Fibroblast of the aortic adventitia (primary cell): ENCODE results near the gene MRGPRG. TPM values are rescaled to one million over a fixed set of nuclear protein-coding genes. Genes with fewer than 3 reads are reported as not detected.

Experiments
- DNase-seq: peaks from one replicate; pipeline ENCODE4 v3.0.0-alpha.2; 2010; ENCODE audit warnings: low read depth
- H3K4me3 ChIP-seq: 2 replicates; pipeline ENCODE4 v1.5.1; 2011; ENCODE audit warnings: low read depth, mild to moderate bottlenecking, control low read depth, low read length, moderate library complexity
- total RNA-seq: library from RNA; depleted of rRNA; stranded (reverse); fragments of >200 nt; gene quantifications from 2 replicates; pipeline ENCODE4 v1.2.3, GENCODE V29; 2012; ENCODE audit warnings: low replicate concordance
- TF ChIP-seq, protein P1 (sequence below): IDR thresholded peaks from 2 replicates; pipeline ENCODE4 v1.5.1; 2011; ENCODE audit warnings: mild to moderate bottlenecking, low read length, control low read depth, inconsistent platforms; ENCODE audit not compliant: insufficient read depth

MRGPRG gene
- total RNA-seq, 1 donor: not detected

GRCh38 chr11:3234846-3235245 lies 16.2 kb upstream of the MRGPRG start:
- no peak overlapping the region for H3K4me3 ChIP-seq
- no peak for DNase-seq
- TF ChIP-seq, protein P1, sequence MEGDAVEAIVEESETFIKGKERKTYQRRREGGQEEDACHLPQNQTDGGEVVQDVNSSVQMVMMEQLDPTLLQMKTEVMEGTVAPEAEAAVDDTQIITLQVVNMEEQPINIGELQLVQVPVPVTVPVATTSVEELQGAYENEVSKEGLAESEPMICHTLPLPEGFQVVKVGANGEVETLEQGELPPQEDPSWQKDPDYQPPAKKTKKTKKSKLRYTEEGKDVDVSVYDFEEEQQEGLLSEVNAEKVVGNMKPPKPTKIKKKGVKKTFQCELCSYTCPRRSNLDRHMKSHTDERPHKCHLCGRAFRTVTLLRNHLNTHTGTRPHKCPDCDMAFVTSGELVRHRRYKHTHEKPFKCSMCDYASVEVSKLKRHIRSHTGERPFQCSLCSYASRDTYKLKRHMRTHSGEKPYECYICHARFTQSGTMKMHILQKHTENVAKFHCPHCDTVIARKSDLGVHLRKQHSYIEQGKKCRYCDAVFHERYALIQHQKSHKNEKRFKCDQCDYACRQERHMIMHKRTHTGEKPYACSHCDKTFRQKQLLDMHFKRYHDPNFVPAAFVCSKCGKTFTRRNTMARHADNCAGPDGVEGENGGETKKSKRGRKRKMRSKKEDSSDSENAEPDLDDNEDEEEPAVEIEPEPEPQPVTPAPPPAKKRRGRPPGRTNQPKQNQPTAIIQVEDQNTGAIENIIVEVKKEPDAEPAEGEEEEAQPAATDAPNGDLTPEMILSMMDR: no peak

- TF ChIP-seq, protein P1: no peak
- DNase-seq: no peak
- no peak overlapping the region for H3K4me3 ChIP-seq
Measured at GRCh38 chr11:3232956-3233355, 14.3 kb upstream of the MRGPRG start.

GRCh38 chr11:3231851-3232744 lies 13.5 kb upstream of the MRGPRG start, which contains the start of gene MRGPRE:
TSS of gene MRGPRE (minus strand) at chr11:3232417. CDS start at chr11:3228799, 3,618 bp downstream.
- H3K4me3 ChIP-seq: no peak within 1 kb of the TSS
- TF ChIP-seq, protein P1: no peak

DNA sequence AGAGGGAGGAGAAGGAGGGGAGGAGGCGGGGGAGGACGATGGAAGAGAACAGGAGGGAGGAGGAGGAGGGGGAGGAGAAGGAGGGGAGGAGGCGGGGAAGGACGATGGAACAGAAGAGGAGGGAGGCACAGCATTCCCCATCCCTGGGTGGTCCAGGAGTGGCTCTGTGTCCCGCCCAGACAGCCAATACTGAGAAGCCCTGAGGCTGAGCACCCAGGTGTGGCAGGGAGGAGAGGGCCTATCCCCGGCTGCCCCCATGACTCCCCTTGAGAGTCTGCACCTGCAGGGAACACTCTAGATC lies 12.9 kb upstream of the MRGPRG start:
- no peak for DNase-seq
- TF ChIP-seq, protein P1: no peak
- H3K4me3 ChIP-seq: no peak overlapping the region

More at GRCh38 chr11:3231851-3232744, 13.5 kb upstream of the MRGPRG start, which contains the start of gene MRGPRE:
- DNase-seq: peak; percentile 18

DNA sequence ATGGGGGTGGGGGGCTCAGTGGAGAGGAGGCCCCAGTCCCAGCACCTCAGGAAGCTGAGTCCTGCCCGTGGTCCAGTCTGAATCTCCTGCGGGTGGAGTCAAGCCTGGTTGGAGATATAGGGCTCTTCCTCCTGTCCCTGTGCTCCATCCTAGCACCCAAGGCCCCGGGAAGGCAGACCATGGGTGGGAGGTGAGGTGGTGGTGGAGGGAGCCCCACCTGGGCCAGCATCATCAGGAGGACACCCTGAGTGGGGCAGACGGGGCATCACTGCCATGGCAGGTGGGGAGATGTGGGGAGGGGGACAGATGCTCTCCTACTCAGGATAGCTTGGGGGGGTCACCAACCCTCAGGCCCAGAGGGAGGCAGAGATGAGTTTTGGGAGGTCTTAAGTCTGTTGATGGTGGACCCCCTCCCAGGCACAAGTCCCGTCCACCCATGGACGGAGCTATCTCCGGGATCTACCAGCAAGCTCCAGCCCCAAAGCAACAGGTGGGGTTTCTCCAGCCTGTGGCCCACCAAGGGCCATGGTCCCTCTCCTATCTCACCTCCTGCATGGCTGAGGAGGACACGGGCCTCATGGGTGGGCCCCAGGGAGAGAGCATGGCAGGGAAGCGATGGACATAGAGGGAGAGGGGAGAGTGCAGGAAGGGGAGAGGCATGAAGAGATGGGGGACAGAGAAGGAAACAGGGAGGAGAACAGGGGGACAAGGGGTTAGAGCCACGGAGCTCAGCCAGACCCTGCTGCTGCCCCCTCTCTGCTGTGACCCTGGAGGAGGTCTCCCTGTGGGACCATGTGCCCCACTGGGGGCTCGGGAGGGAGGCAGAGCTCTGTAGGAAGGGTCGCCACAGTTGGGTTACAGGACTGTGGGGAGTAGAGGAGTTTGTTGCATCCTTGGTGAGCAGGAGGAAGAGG lies 12.3 kb upstream of the MRGPRG start:
- TF ChIP-seq, protein P1: no peak
- H3K4me3 ChIP-seq: no peak overlapping the region
- DNase-seq: no peak

DNA sequence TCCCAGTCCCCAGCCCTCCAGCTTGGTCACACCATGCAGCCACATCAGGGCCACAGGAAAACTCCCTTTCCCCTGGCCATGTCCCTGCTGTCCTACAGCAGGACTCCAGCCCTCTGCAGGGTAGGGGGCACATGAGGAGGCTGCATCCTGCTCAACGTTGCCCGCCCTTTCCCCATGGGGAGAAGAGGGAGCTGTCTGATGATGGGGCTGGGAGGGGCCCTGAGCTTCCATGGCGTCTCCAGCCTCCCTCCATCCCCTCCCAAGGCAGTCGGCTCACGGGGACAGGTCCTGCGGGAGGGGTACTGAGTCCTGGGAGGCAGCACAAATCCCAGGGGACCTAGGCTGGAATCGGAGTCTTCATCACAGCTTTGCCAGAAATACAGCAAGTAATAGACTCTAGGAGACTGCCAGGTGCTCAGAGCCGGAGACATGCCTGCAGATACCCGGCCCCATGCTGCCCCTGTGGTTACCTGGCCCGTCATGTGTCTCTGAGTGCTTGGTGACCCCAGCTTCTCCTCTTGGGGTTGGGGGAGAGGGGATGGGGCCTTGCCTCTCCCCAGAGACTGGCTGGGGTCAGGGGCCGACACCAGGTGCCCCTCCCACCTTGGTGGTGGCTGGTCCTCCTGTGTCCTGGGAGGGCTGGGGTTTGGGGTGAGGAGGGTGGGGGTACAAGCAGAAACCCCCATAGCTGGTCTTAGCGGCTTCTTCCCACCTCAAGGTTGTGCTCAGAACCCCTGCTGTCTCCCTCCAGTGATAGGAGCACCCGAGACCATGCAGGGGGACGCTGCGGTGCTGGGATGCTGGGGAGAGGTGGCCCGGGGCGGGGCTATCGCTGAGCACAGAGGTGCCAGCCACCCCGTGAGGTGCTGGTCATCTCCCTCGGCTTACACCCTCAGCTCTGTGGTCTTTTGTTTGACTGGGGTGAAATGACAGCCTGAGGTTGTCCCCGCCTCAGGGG lies 11.3 kb upstream of the MRGPRG start:
- DNase-seq: no peak
- H3K4me3 ChIP-seq: no peak overlapping the region
- TF ChIP-seq, protein P1: no peak
